GM12878 (cell line): ENCODE measurements around the gene SMIM1. TPM values are rescaled to one million over a fixed set of nuclear protein-coding genes. Genes with fewer than 3 reads are reported as not detected.

ENCODE experiments used
- ATAC-seq: fragments of 200-7000 bp; cut with Tn5 transposase; 3 replicates; pipeline ENCODE4 v1.9.1; 2020; ENCODE audit warnings: mild to moderate bottlenecking, moderate library complexity
- BruUV-seq: library from RNA; stranded (reverse); fragments of 400-500 nt; replicated peaks from 2 replicates; lab custom pipeline; 2021; lab: Mats Ljungman, UMichigan
- CTCF ChIA-PET: fragments of 300-600 bp; sonication (Branson Sonifier 250); formaldehyde crosslinking; extraction: SDS; loops from one replicate; lab custom pipeline; 2021; ENCODE audit warnings: inconsistent platforms; lab: Yijun Ruan, JAX
- POLR2A ChIA-PET: fragments of 350-600 bp; formaldehyde crosslinking; extraction: SDS; loops from one replicate; lab custom pipeline; 2021; ENCODE audit warnings: inconsistent platforms; lab: Charles Lee
- RAD21 ChIA-PET: fragments of 300-600 bp; sonication (Branson Sonifier 250); formaldehyde crosslinking; loops from one replicate; lab custom pipeline; 2023; ENCODE audit warnings: antibody characterized with exemption; ENCODE audit not compliant: unreplicated experiment; lab: Charles Lee
- SMC1A ChIA-PET: fragments of 300-600 bp; sonication (Branson Sonifier 250); formaldehyde crosslinking; loops from one replicate; lab custom pipeline; 2023; ENCODE audit not compliant: unreplicated experiment, uncharacterized antibody; lab: Charles Lee
- DNase-seq: peaks from one replicate; pipeline ENCODE4 v3.0.0-alpha.2; 2011; ENCODE audit warnings: low read depth, low spot score
- FAIRE-seq: peaks from 3 replicates; lab custom pipeline; 2011; peaks lifted over from hg19 to GRCh38; lab: Jason Lieb, UNC
- H2AFZ ChIP-seq: 2 replicates; pipeline ENCODE4 v1.6.0; 2011; ENCODE audit warnings: low read depth, low read length, control low read depth; ENCODE audit not compliant: control insufficient read depth
- H3K27ac ChIP-seq: 2 replicates; pipeline ENCODE4 v1.5.1; 2011; ENCODE audit warnings: control low read depth; ENCODE audit not compliant: control insufficient read depth, insufficient read depth
- H3K27me3 ChIP-seq, 2 experiments: replicated peaks in 1 of 2; 2 replicates each; pipeline versions ENCODE4 v1.6.0 to v1.6.1; 2011; ENCODE audit warnings: low read length in 1 of 2; ENCODE audit not compliant: control insufficient read depth in 2 of 2, insufficient read depth in 2 of 2
- H3K36me3 ChIP-seq, 2 experiments: 2 replicates each; pipeline ENCODE4 v1.5.1; 2011; ENCODE audit warnings: low read length in 1 of 2; ENCODE audit not compliant: control insufficient read depth in 2 of 2, insufficient read depth in 2 of 2
- H3K4me1 ChIP-seq: 2 replicates; pipeline ENCODE4 v1.6.1; 2011; ENCODE audit warnings: mild to moderate bottlenecking, low read length, moderate library complexity, mixed read lengths; ENCODE audit not compliant: control insufficient read depth, insufficient read depth
- H3K4me2 ChIP-seq: 2 replicates; pipeline ENCODE4 v1.6.0; 2011; ENCODE audit warnings: control low read depth; ENCODE audit not compliant: control insufficient read depth, insufficient read depth
- H3K4me3 ChIP-seq: fragments of 200-600 bp; sonication (generic); 2 replicates; pipeline ENCODE4 v1.5.1; 2016
- H3K79me2 ChIP-seq: 2 replicates; pipeline ENCODE4 v1.6.0; 2011; ENCODE audit warnings: low read length; ENCODE audit not compliant: control insufficient read depth, insufficient read depth
- H3K9ac ChIP-seq: 2 replicates; pipeline ENCODE4 v1.8.0; 2011; ENCODE audit warnings: low read length, control low read depth, mixed read lengths; ENCODE audit not compliant: control insufficient read depth, insufficient read depth
- H3K9me3 ChIP-seq: replicated peaks from 3 replicates; pipeline ENCODE4 v1.5.1; 2011; ENCODE audit warnings: mild to moderate bottlenecking, low read length; ENCODE audit not compliant: control insufficient read depth, insufficient read depth
- H4K20me1 ChIP-seq: 2 replicates; pipeline ENCODE4 v1.6.0; 2011; ENCODE audit not compliant: control insufficient read depth, insufficient read depth
- CBX5 ChIP-seq: sonication (generic); IDR thresholded peaks from 2 replicates; pipeline ENCODE4 v1.6.1; 2016; ENCODE audit warnings: low read depth, moderate library complexity, mild to moderate bottlenecking, inconsistent platforms
- CHD1 ChIP-seq: IDR thresholded peaks from 2 replicates; pipeline ENCODE4 v1.6.1; 2012; ENCODE audit warnings: low read depth, low read length, improper control_type of control experiment
- E4F1 ChIP-seq: fragments of 450-650 bp; IDR thresholded peaks from 2 replicates; pipeline ENCODE4 v1.6.1; 2018; ENCODE audit warnings: borderline replicate concordance, mild to moderate bottlenecking; ENCODE audit not compliant: partially characterized antibody
- ESRRA ChIP-seq: IDR thresholded peaks from 2 replicates; pipeline ENCODE4 v1.6.1; 2012; ENCODE audit warnings: mild to moderate bottlenecking, low read length, improper control_type of control experiment
- KLF5 ChIP-seq: fragments of 450-650 bp; IDR thresholded peaks from 2 replicates; pipeline ENCODE4 v1.6.1; 2014; ENCODE audit warnings: mild to moderate bottlenecking; ENCODE audit not compliant: partially characterized antibody
- MTA2 ChIP-seq: fragments of 450-650 bp; IDR thresholded peaks from 2 replicates; pipeline ENCODE4 v1.6.1; 2016; ENCODE audit warnings: low read depth, mild to moderate bottlenecking, moderate library complexity
- PBX3 ChIP-seq: IDR thresholded peaks from 2 replicates; pipeline ENCODE4 v1.6.1; 2011; ENCODE audit warnings: mild to moderate bottlenecking, low read depth, low read length, moderate library complexity; ENCODE audit not compliant: insufficient replicate concordance
- RELA ChIP-seq: fragments of 450-650 bp; IDR thresholded peaks from 2 replicates; pipeline ENCODE4 v1.8.0; 2014; ENCODE audit warnings: borderline replicate concordance; ENCODE audit not compliant: partially characterized antibody
- REST ChIP-seq: IDR thresholded peaks from 2 replicates; pipeline ENCODE4 v1.6.1; 2012; ENCODE audit warnings: mild to moderate bottlenecking, low read depth, low read length
- TBL1XR1 ChIP-seq: IDR thresholded peaks from 2 replicates; pipeline ENCODE4 v1.6.1; 2012; ENCODE audit warnings: low read depth, low read length, improper control_type of control experiment
- TCF3 ChIP-seq: IDR thresholded peaks from 2 replicates; pipeline ENCODE4 v1.6.1; 2012; ENCODE audit warnings: low read depth, mild to moderate bottlenecking, low read length, borderline replicate concordance; ENCODE audit not compliant: insufficient read depth
- YBX1 ChIP-seq: fragments of 450-650 bp; IDR thresholded peaks from 2 replicates; pipeline ENCODE4 v1.6.1; 2016; ENCODE audit warnings: antibody characterized with exemption
- ZBED1 ChIP-seq: IDR thresholded peaks from 2 replicates; pipeline ENCODE4 v1.6.1; 2016; ENCODE audit warnings: borderline replicate concordance
- ZNF207 ChIP-seq: fragments of 450-650 bp; IDR thresholded peaks from 2 replicates; pipeline ENCODE4 v1.6.1; 2014; ENCODE audit warnings: antibody characterized with exemption, mild to moderate bottlenecking, borderline replicate concordance
- WGBS: methylation state at CpG from one replicate; pipeline ENCODE4 v1.1.6; 2016; ENCODE audit warnings: low lambda C conversion rate; ENCODE audit not compliant: insufficient replicate concordance, insufficient coverage; ENCODE audit errors: missing lambda C conversion rate; 5-methylcytosine and 5-hydroxymethylcytosine counted together
- in situ Hi-C: fragments of 300-500 bp; cut with MboI; formaldehyde crosslinking; loops from 9 replicates; pipeline ENCODE4 v1.14.3; 2018; ENCODE audit warnings: mixed read lengths
- intact Hi-C: fragments of 100-400 bp; cut with micrococcal nuclease; formaldehyde crosslinking; loops from one replicate; pipeline ENCODE4 v1.14.2; 2022; ENCODE audit not compliant: unreplicated experiment
- polyA plus RNA-seq, 11 experiments: library from polyadenylated mRNA; depleted of rRNA in 4 of 11; unstranded in 6 of 11; stranded (reverse) in 5 of 11; fragments of >200 nt; fragmentation: Nextera tagmentation in 4 of 11; fragmentation: Illumina TruSeq in 1 of 11; extraction: Ambion mirVana in 4 of 11; extraction: Trizol in 1 of 11; gene quantifications; 1 replicate in 1 of 11; 2 replicates in 10 of 11; pipeline versions ENCODE4 v1.2.1 to v1.2.3, GENCODE V29; 2011 to 2016; ENCODE audit warnings: inconsistent platforms in 2 of 11, missing spikeins in 2 of 11, low read depth in 1 of 11
- total RNA-seq, 4 experiments: library from RNA; depleted of rRNA in 3 of 4; stranded (reverse); fragments of >200 nt in 3 of 4; fragmentation: Illumina TruSeq in 1 of 4; extraction: Trizol in 1 of 4; gene quantifications; 2 replicates each; pipeline versions ENCODE4 v1.2.1 to v1.2.3, GENCODE V29; 2013 to 2021
- TF ChIP-seq, protein P1 (sequence below): IDR thresholded peaks from 2 replicates; pipeline ENCODE4 v1.6.1; 2011; ENCODE audit warnings: borderline replicate concordance, low read depth, mild to moderate bottlenecking, moderate library complexity, mixed read lengths, low read length; ENCODE audit not compliant: insufficient read depth; ENCODE audit errors: extremely low read length

SMIM1 gene
- total and polyA plus RNA-seq, 10 of the 15 experiments (the other 5 are each of a cell fraction or from before 2014, with no cell fraction given), result 0.30 to 0.37 TPM; not detected in 8

DNA sequence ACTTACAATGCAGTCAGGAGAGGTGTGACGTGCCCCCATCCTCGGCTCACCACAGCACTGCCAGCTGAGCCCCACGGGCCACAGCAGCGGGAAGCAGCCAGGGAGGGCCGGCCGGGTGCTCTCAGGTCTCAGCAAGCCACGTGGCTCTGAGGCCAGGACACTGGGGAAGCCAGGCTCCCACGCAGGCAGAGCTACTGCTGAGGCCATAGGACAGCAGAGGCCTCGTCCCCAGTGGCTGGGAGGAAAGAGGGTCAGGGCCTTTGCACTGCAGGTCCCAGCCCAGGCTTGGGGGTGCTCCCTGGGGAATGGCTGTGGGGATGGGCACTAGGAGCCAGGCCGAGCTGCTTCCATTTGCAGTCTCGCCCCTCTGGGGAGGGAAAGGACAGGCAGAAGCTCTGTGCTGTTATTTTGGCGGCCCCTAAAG is 18.0 kb downstream of the SMIM1 start:
- Histone ChIP-seq H3K27me3 (no peaks in the 10 kb centered on the region), H3K36me3 (peaks cover 11 to 17% of the 10 kb centered on the region in 2 experiments), H3K79me2 (peaks cover 30% of the 10 kb centered on the region), H3K27ac (no peak overlapping the region), H3K4me1 (peaks cover 28% of the 10 kb centered on the region), H4K20me1 (peaks cover 5% of the 10 kb centered on the region; the same call in 1 of the 2 replicates), H3K9ac (no peak overlapping the region), H3K4me3 (no peak overlapping the region), H3K9me3 (no peaks in the 10 kb centered on the region), H2AFZ (no peak overlapping the region), H3K4me2 (no peak overlapping the region)
- intact Hi-C loops, result no loop called here
- ChIA-PET POLR2A (no interaction called here), CTCF (no interaction called here), RAD21 (no interaction called here), SMC1A (no interaction called here)
- FAIRE-seq (no peak), ATAC-seq (no peak), DNase-seq (no peak)
- in situ Hi-C loops, result no loop called here
- BruUV-seq, result no TSS peak
- WGBS, result 97% methylated on average over 12 of the region's 12 CpGs
- TF ChIP-seq, protein P1, sequence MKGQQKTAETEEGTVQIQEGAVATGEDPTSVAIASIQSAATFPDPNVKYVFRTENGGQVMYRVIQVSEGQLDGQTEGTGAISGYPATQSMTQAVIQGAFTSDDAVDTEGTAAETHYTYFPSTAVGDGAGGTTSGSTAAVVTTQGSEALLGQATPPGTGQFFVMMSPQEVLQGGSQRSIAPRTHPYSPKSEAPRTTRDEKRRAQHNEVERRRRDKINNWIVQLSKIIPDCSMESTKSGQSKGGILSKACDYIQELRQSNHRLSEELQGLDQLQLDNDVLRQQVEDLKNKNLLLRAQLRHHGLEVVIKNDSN, result no peak
- TF ChIP-seq CBX5 (no peak), REST (no peak), ZBED1 (no peak), TBL1XR1 (no peak), PBX3 (no peak), KLF5 (no peak), TCF3 (no peak), ZNF207 (no peak), YBX1 (no peak), E4F1 (no peak), ESRRA (no peak), RELA (no peak), CHD1 (no peak), MTA2 (no peak)
